Lung (tissue), 12 donors: ENCODE measurements around the gene SLC28A1. TPM values are rescaled to one million over a fixed set of nuclear protein-coding genes. Genes with fewer than 3 reads are reported as not detected.
A peak's percentile ranks its signal among the peaks of the same experiment; 100 is the strongest.

ENCODE experiments used
- ATAC-seq: fragments of 200-7000 bp; cut with Tn5 transposase; one replicate; pipeline ENCODE4 v1.9.1; 2020; ENCODE audit warnings: moderate number of reproducible peaks; ENCODE audit not compliant: insufficient read depth, low FRiP score
- DNase-seq, 3 donors: peaks; one replicate each; pipeline ENCODE4 v3.0.0-alpha.2; 2013 to 2017
- H3K27ac ChIP-seq, 2 donors: one replicate each; pipeline ENCODE4 v1.5.1; 2013; ENCODE audit warnings: mild to moderate bottlenecking in 2 of 2, moderate library complexity in 2 of 2, control low read depth in 1 of 2, inconsistent platforms in 1 of 2, low read depth in 1 of 2, low read length in 1 of 2
- H3K27me3 ChIP-seq, 3 donors: one replicate each; pipeline ENCODE4 v1.5.1; 2013; ENCODE audit warnings: low read length in 2 of 3; ENCODE audit not compliant: control insufficient read depth in 3 of 3, insufficient read depth in 3 of 3
- H3K36me3 ChIP-seq, 4 donors: one replicate each; pipeline ENCODE4 v1.5.1; 2013; ENCODE audit warnings: low read length in 4 of 4, mild to moderate bottlenecking in 1 of 4, moderate library complexity in 1 of 4; ENCODE audit not compliant: control insufficient read depth in 4 of 4, insufficient read depth in 4 of 4
- H3K4me1 ChIP-seq, 5 donors: one replicate each; pipeline ENCODE4 v1.5.1; 2013; ENCODE audit warnings: low read length in 5 of 5, mild to moderate bottlenecking in 2 of 5, moderate library complexity in 1 of 5; ENCODE audit not compliant: control insufficient read depth in 5 of 5, insufficient read depth in 5 of 5
- H3K4me3 ChIP-seq: one replicate; pipeline ENCODE4 v1.5.1; 2013; ENCODE audit warnings: mild to moderate bottlenecking, control low read depth, moderate library complexity
- H3K9ac ChIP-seq, 2 donors: one replicate each; pipeline ENCODE4 v1.5.1; 2013; ENCODE audit warnings: low read length in 2 of 2, control low read depth in 1 of 2; ENCODE audit not compliant: insufficient read depth in 1 of 2
- H3K9me3 ChIP-seq, 4 donors: one replicate each; pipeline ENCODE4 v1.5.1; 2013; ENCODE audit warnings: low read length in 3 of 4, mild to moderate bottlenecking in 1 of 4, moderate library complexity in 1 of 4; ENCODE audit not compliant: control insufficient read depth in 4 of 4, insufficient read depth in 3 of 4
- CTCF ChIP-seq: IDR thresholded peaks from 2 replicates; pipeline ENCODE4 v1.5.1; 2012; ENCODE audit warnings: mild to moderate bottlenecking; ENCODE audit errors: control extremely low read depth, extremely low read depth
- WGBS, 2 donors: extraction: QIAGEN DNeasy Blood & Tissue Kit; methylation state at CpG; one replicate each; pipeline ENCODE4 v1.1.7; 2013; 5-methylcytosine and 5-hydroxymethylcytosine counted together
- polyA plus RNA-seq, 2 donors: library from polyadenylated mRNA; stranded (reverse); fragments of 200-250 nt; gene quantifications; one replicate each; pipeline ENCODE4 v1.2.1, GENCODE V29; 2013
- total RNA-seq, 2 donors: library from RNA; depleted of rRNA in 1 of 2; stranded (reverse); fragments of >200 nt in 1 of 2; gene quantifications; one replicate each; pipeline ENCODE4 v1.2.1, GENCODE V29; 2014 to 2021
- donor health status: control.
- donor health status: control.
- donor health status: Bipolar disorder and iron deficiency.
- donor health status: healthy.
- donor health status: DM: yes; HTN: yes; CAD: no.

The SLC28A1 gene
- total and polyA plus RNA-seq, 4 donors, result 0.06 TPM; not detected in 3

GRCh38 chr15:84944861-84945260, 60.4 kb downstream of the SLC28A1 start:
- Histone ChIP-seq H3K36me3 (no peaks in the 10 kb centered on the region), H3K27me3 (no peaks in the 10 kb centered on the region), H3K9ac (no peak overlapping the region), H3K4me3 (no peak overlapping the region), H3K27ac (no peak overlapping the region), H3K4me1 (no peaks in the 10 kb centered on the region), H3K9me3 (no peaks in the 10 kb centered on the region)
- WGBS, 2 donors, result 90 to 96% methylated on average over 11 of the region's 11 CpGs
- ATAC-seq (no peak), DNase-seq (no peak)
- no peak for TF ChIP-seq CTCF

GRCh38 chr15:84946772-84947489, 62.5 kb downstream of the SLC28A1 start:
- 92 to 99% methylated on average over 5 of the region's 5 CpGs for whole genome bisulfite sequencing, 2 donors
- H3K36me3 ChIP-seq, result no peaks in the 10 kb centered on the region
- no peak for DNase-seq
- ATAC-seq, result no peak
- no peak overlapping the region for H3K4me3 ChIP-seq
- H3K27me3 ChIP-seq, result no peaks in the 10 kb centered on the region
- H3K9ac ChIP-seq, result no peak overlapping the region
- no peak for TF ChIP-seq CTCF
- no peaks in the 10 kb centered on the region for H3K4me1 ChIP-seq
- H3K27ac ChIP-seq, result no peak overlapping the region
- no peaks in the 10 kb centered on the region for H3K9me3 ChIP-seq

- no peak overlapping the region for H3K4me3 ChIP-seq
- H3K27me3 ChIP-seq, result no peaks in the 10 kb centered on the region
- 68 to 85% methylated on average over 4 of the region's 4 CpGs for WGBS, 2 donors
- ATAC-seq (no peak), DNase-seq (no peak)
- no peaks in the 10 kb centered on the region for H3K9me3 ChIP-seq
- H3K4me1 ChIP-seq, result no peaks in the 10 kb centered on the region
- no peak for TF ChIP-seq CTCF
- H3K27ac ChIP-seq, result peak overlapping the region in 1 of 2 donors; percentile 42
- no peaks in the 10 kb centered on the region for H3K36me3 ChIP-seq
- no peak overlapping the region for H3K9ac ChIP-seq
Measured at GRCh38 chr15:84947947-84948830, 63.7 kb downstream of the SLC28A1 start.
